ENCODE data around the gene PHRF1. TPM values are rescaled to one million over a fixed set of nuclear protein-coding genes. Genes with fewer than 3 reads are reported as not detected.

The PHRF1 gene
- total and polyA plus RNA-seq, 9 of the 15 experiments (the other 6 are each of a cell fraction or from before 2014, with no cell fraction given): 0.07 to 37.2 (median 7.7) TPM

- no peak for TF ChIP-seq MEF2D (tag; conservative IDR thresholded peaks at IDR 0.05; ENCODE audit: low read depth)
- TF ChIP-seq GMEB1 (CRISPR knock-in tag; IDR thresholded peaks at IDR 0.05): peak; percentile 75
- no peak for TF ChIP-seq BRF1 (IDR thresholded peaks at IDR 0.05; ENCODE audit: borderline replicate concordance, extremely low read depth, insufficient read length)
- TF ChIP-seq SP1 (CRISPR knock-in tag; IDR thresholded peaks at IDR 0.05): peak; percentile 34; the same call in 1 of the 2 replicates
- TF ChIP-seq EP300 (IDR thresholded peaks at IDR 0.05; ENCODE audit: low read length): no peak
- TF ChIP-seq MYNN (IDR thresholded peaks at IDR 0.05): no peak
- TF ChIP-seq MYNN (CRISPR knock-in tag; IDR thresholded peaks at IDR 0.05): no peak
- TF ChIP-seq ETS1 (conservative IDR thresholded peaks at IDR 0.05; ENCODE audit: control insufficient read depth, low read depth, low read length): peak; percentile 56; the same call in 1 of the 2 replicates
- no peak for TF ChIP-seq ZBTB40 (IDR thresholded peaks at IDR 0.05)
- no peak for TF ChIP-seq ZBTB40 (CRISPR knock-in tag; IDR thresholded peaks at IDR 0.05)
- no peak for TF ChIP-seq HDAC3 (IDR thresholded peaks at IDR 0.05; ENCODE audit: borderline replicate concordance, partially characterized antibody)
- TF ChIP-seq CEBPG (CRISPR knock-in tag; IDR thresholded peaks at IDR 0.05): no peak
- no peak for TF ChIP-seq CEBPG (tag; conservative IDR thresholded peaks at IDR 0.05 in 1 of 2, IDR thresholded peaks at IDR 0.05 in 1 of 2)
- TF ChIP-seq SIX5 (IDR thresholded peaks at IDR 0.05; ENCODE audit: borderline replicate concordance in 1 of 2, insufficient read depth in 1 of 2, low read depth in 1 of 2, low read length in 2 of 2): peak in 1 of 2 experiments; percentile 20; a peak in 1 of 4 replicates
- TF ChIP-seq ZNF174 (CRISPR knock-in tag; IDR thresholded peaks at IDR 0.05): no peak
These were observed 7.7 kb upstream of the PHRF1 start (continued) for GRCh38 chr11:568306-569157.

Measured in K562 (cell line).